ENCODE results near the gene STAC.

The STAC gene

DNA sequence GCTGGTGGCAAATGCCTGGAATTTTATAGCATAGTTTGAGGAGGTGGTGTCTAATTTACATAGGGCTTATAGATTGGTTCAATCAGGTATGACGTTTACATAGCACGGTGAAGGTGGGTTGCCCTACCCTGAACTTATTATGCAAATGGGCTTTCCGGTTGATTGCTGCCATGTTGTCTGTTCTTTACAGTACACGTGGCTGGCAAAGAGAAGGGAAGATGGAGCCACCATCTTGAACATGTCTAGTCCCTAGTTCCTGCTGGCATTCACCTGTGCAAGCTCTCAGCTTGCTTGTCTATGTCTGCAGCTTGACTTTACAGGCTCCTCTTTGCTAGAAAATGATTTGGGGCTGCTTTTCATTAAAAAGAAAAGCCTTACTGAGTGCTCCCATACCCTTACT lies 14.0 kb upstream of the STAC start:
- Histone ChIP-seq H3K27me3 (ENCODE audit: insufficient read depth, poor library complexity, severe bottlenecking) (no peaks in the 10 kb centered on the region), H3K27ac (replicated peaks) (no peak overlapping the region)
- TF ChIP-seq SPI1 (IDR thresholded peaks at IDR 0.05; ENCODE audit: borderline replicate concordance, low read depth): no peak
- TF ChIP-seq POLR2AphosphoS5 (IDR thresholded peaks at IDR 0.05; ENCODE audit: low read depth): no peak
- no peak for TF ChIP-seq REST (IDR thresholded peaks at IDR 0.05; ENCODE audit: insufficient replicate concordance, low read depth)
- TF ChIP-seq CTCF (IDR thresholded peaks at IDR 0.05; ENCODE audit: insufficient read depth, low read length): no peak
- TF ChIP-seq GABPA (IDR thresholded peaks at IDR 0.05; ENCODE audit: low read depth): no peak

DNA sequence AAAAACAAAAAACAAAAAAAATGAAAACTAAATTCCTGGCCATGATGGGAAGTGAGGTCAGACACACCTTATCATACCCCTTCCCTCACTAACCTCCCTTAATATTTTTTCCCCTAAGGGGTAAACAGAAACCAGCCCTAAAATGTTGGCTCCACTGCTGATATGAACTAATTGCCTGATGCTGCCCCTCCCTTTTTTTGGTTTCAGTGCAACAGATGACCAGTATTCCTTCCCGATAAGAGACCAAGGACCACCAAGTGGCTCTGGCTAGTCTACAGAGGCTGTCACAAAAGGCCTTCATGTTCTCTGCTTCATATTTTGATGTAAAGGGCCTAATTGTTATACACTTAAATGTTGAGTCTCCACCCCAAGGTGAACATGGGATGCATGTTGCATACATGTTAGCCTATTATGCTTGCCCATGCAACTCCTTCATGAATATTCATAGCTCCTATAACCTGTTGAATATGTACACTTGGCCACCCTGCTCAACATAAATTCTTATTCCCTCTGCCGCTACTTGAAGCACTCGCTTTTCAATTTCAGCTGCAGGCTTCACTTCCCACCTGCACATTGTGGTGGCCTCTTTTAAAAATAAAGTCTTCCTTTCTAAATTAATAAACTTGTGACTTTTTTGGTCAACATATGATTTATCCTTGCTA lies 12.3 kb upstream of the STAC start:
- no peak for TF ChIP-seq CTCF (IDR thresholded peaks at IDR 0.05; ENCODE audit: insufficient read depth, low read length)
- TF ChIP-seq SPI1 (IDR thresholded peaks at IDR 0.05; ENCODE audit: borderline replicate concordance, low read depth): no peak
- no peak for TF ChIP-seq POLR2AphosphoS5 (IDR thresholded peaks at IDR 0.05; ENCODE audit: low read depth)
- TF ChIP-seq REST (IDR thresholded peaks at IDR 0.05; ENCODE audit: insufficient replicate concordance, low read depth): no peak
- no peak for TF ChIP-seq GABPA (IDR thresholded peaks at IDR 0.05; ENCODE audit: low read depth)
- H3K27ac ChIP-seq (replicated peaks): no peak overlapping the region
- no peak for DNase-seq (ENCODE audit: low read depth in 1 of 2, low spot score in 1 of 2)
- H3K27me3 ChIP-seq (ENCODE audit: insufficient read depth, poor library complexity, severe bottlenecking): no peaks in the 10 kb centered on the region
- H3K4me3 ChIP-seq (replicated peaks; ENCODE audit: insufficient read depth, low read length): no peak overlapping the region

More for the DNA sequence above, 14.0 kb upstream of the STAC start:
- H3K4me3 ChIP-seq (replicated peaks; ENCODE audit: insufficient read depth, low read length): no peak overlapping the region
- no peak for DNase-seq (ENCODE audit: low read depth in 1 of 2, low spot score in 1 of 2)

DNA sequence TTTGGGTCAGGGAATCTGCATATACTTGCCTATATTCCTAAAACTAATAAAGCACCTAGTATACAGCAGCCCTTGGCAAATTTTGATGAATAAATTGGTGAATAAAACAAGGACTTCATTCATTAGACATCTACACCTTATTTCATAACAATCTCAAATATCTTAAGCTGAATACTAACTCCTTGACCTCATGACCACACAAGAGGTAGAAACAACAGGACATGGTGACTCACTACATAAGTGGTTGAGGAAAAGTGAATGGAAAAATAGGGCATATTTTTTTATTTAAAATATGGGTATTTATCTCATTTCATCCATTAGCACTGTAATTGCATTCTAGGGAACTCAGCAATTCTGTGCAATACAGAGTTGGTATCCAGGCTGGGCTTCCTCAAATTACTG lies 7.8 kb upstream of the STAC start:
- Histone ChIP-seq H3K27ac (replicated peaks) (no peak overlapping the region), H3K27me3 (ENCODE audit: insufficient read depth, poor library complexity, severe bottlenecking) (no peaks in the 10 kb centered on the region), H3K4me3 (replicated peaks; ENCODE audit: insufficient read depth, low read length) (no peak overlapping the region)
- TF ChIP-seq CTCF (IDR thresholded peaks at IDR 0.05; ENCODE audit: insufficient read depth, low read length) (no peak), POLR2AphosphoS5 (IDR thresholded peaks at IDR 0.05; ENCODE audit: low read depth) (no peak), SPI1 (IDR thresholded peaks at IDR 0.05; ENCODE audit: borderline replicate concordance, low read depth) (no peak), REST (IDR thresholded peaks at IDR 0.05; ENCODE audit: insufficient replicate concordance, low read depth) (no peak), GABPA (IDR thresholded peaks at IDR 0.05; ENCODE audit: low read depth) (no peak)
- DNase-seq (ENCODE audit: low read depth in 1 of 2, low spot score in 1 of 2): no peak
